H1 (cell line): ENCODE data around the gene COL16A1. TPM values are rescaled to one million over a fixed set of nuclear protein-coding genes. Genes with fewer than 3 reads are reported as not detected.

Experiments used
- CTCF ChIA-PET: fragments of 300-600 bp; sonication (Branson Sonifier 250); formaldehyde crosslinking; loops from one replicate; lab custom pipeline; 2021; ENCODE audit not compliant: partially characterized antibody; lab: Charles Lee
- POLR2A ChIA-PET: fragments of 300-600 bp; sonication (Branson Sonifier 250); formaldehyde crosslinking; loops from one replicate; lab custom pipeline; 2021; ENCODE audit warnings: inconsistent platforms; ENCODE audit not compliant: partially characterized antibody; lab: Charles Lee
- DNase-seq, 2 experiments: peaks; one replicate each; pipeline versions ENCODE4 v3.0.0 to v3.0.0-alpha.2; 2010 to 2022; ENCODE audit warnings: low spot score in 2 of 2, low read depth in 1 of 2, mixed read lengths in 1 of 2
- FAIRE-seq: peaks from 2 replicates; lab custom pipeline; 2011; peaks lifted over from hg19 to GRCh38; lab: Jason Lieb, UNC
- H2AFZ ChIP-seq: 2 replicates; pipeline ENCODE4 v1.8.1; 2012; ENCODE audit warnings: low read length, inconsistent platforms
- H2AK5ac ChIP-seq: 2 replicates; pipeline ENCODE4 v1.6.1; 2013; ENCODE audit warnings: low read depth, low read length
- H2BK120ac ChIP-seq: replicated peaks from 2 replicates; pipeline ENCODE3; 2013; ENCODE audit warnings: low read depth, low read length, inconsistent platforms
- H2BK12ac ChIP-seq: 2 replicates; pipeline ENCODE4 v1.6.1; 2013; ENCODE audit warnings: low read depth, low read length
- H2BK15ac ChIP-seq: 2 replicates; pipeline ENCODE4 v1.6.1; 2013; ENCODE audit warnings: low read length
- H2BK20ac ChIP-seq: 2 replicates; pipeline ENCODE4 v1.6.1; 2013; ENCODE audit warnings: low read length
- H2BK5ac ChIP-seq: 2 replicates; pipeline ENCODE4 v1.6.1; 2013; ENCODE audit warnings: low read depth, low read length
- H3K14ac ChIP-seq: 2 replicates; pipeline ENCODE4 v1.6.1; 2013; ENCODE audit warnings: inconsistent platforms; ENCODE audit not compliant: insufficient read length
- H3K18ac ChIP-seq: 2 replicates; pipeline ENCODE4 v1.6.1; 2013; ENCODE audit warnings: low read length; ENCODE audit errors: extremely low read depth
- H3K23ac ChIP-seq: 2 replicates; pipeline ENCODE4 v1.6.1; 2013; ENCODE audit warnings: inconsistent platforms; ENCODE audit not compliant: insufficient read length
- H3K23me2 ChIP-seq: 2 replicates; pipeline ENCODE4 v1.6.1; 2013; ENCODE audit warnings: low read depth, low read length
- H3K27ac ChIP-seq: 2 replicates; pipeline ENCODE4 v1.6.1; 2011; ENCODE audit warnings: low read depth, low read length, inconsistent platforms
- H3K27me3 ChIP-seq, 4 experiments: replicated peaks in 1 of 4; 1 replicate in 1 of 4; 2 replicates in 3 of 4; pipeline versions ENCODE4 v1.6.1 to v1.8.1; 2011 to 2013; ENCODE audit warnings: low read length in 3 of 4, mild to moderate bottlenecking in 3 of 4, inconsistent platforms in 2 of 4, mixed read lengths in 2 of 4, moderate library complexity in 1 of 4; ENCODE audit not compliant: control insufficient read depth in 3 of 4, insufficient read depth in 3 of 4; ENCODE audit errors: extremely low read depth in 1 of 4
- H3K36me3 ChIP-seq, 4 experiments: 2 replicates each; pipeline versions ENCODE4 v1.6.1 to v1.8.1; 2011 to 2013; ENCODE audit warnings: mild to moderate bottlenecking in 4 of 4, low read length in 3 of 4, moderate library complexity in 2 of 4, control low read depth in 1 of 4, inconsistent platforms in 1 of 4; ENCODE audit not compliant: insufficient read depth in 4 of 4, control insufficient read depth in 2 of 4
- H3K4ac ChIP-seq: replicated peaks from 2 replicates; pipeline ENCODE3; 2013; ENCODE audit warnings: low read length, low read depth, mixed read lengths, inconsistent platforms; ENCODE audit not compliant: insufficient read length
- H3K4me1 ChIP-seq, 4 experiments: replicated peaks in 1 of 4; 1 replicate in 1 of 4; 2 replicates in 3 of 4; pipeline versions ENCODE4 v1.6.1 to v1.8.1; 2011 to 2013; ENCODE audit warnings: low read length in 3 of 4, inconsistent platforms in 2 of 4, mixed read lengths in 1 of 4; ENCODE audit not compliant: insufficient read depth in 4 of 4, control insufficient read depth in 3 of 4
- H3K4me2 ChIP-seq, 2 experiments: 2 replicates each; pipeline versions ENCODE4 v1.6.1 to v1.8.1; 2011 to 2013; ENCODE audit warnings: low read depth in 2 of 2, low read length in 2 of 2, control low read depth in 1 of 2, inconsistent platforms in 1 of 2, mild to moderate bottlenecking in 1 of 2; ENCODE audit not compliant: insufficient read depth in 1 of 2
- H3K4me3 ChIP-seq, 4 experiments: fragments of 200-600, 300-600 bp in 1 of 4; sonication (generic), shearing (Covaris generic), sonication (Bioruptor Twin) in 1 of 4; 2 replicates each; pipeline versions ENCODE4 v1.5.1 to v1.8.1; 2011 to 2016; ENCODE audit warnings: low read length in 4 of 4, low read depth in 3 of 4, control low read depth in 2 of 4, inconsistent platforms in 2 of 4, mild to moderate bottlenecking in 2 of 4, mixed read lengths in 1 of 4, moderate library complexity in 1 of 4; ENCODE audit not compliant: insufficient read depth in 2 of 4; ENCODE audit errors: extremely low read depth in 1 of 4
- H3K56ac ChIP-seq: replicated peaks from 2 replicates; pipeline ENCODE3; 2013; ENCODE audit warnings: low read depth, mild to moderate bottlenecking, mixed read lengths, low read length, inconsistent platforms; ENCODE audit not compliant: insufficient read length
- H3K79me1 ChIP-seq: 2 replicates; pipeline ENCODE4 v1.6.1; 2013; ENCODE audit warnings: low read depth, low read length, control low read depth
- H3K79me2 ChIP-seq, 2 experiments: 2 replicates each; pipeline versions ENCODE4 v1.6.1 to v1.8.1; 2012 to 2013; ENCODE audit warnings: low read length in 2 of 2, mild to moderate bottlenecking in 2 of 2, inconsistent platforms in 1 of 2; ENCODE audit not compliant: insufficient read depth in 2 of 2, control insufficient read depth in 1 of 2
- H3K9ac ChIP-seq, 4 experiments: replicated peaks in 1 of 4; 1 replicate in 1 of 4; 2 replicates in 3 of 4; pipeline versions ENCODE4 v1.6.1 to v1.8.1; 2011 to 2013; ENCODE audit warnings: low read depth in 3 of 4, low read length in 3 of 4, control low read depth in 2 of 4, mild to moderate bottlenecking in 2 of 4, moderate library complexity in 2 of 4, inconsistent platforms in 1 of 4; ENCODE audit errors: extremely low read depth in 1 of 4
- H3K9me3 ChIP-seq, 2 experiments: 2 replicates each; pipeline versions ENCODE4 v1.6.1 to v1.8.1; 2012 to 2013; ENCODE audit warnings: mild to moderate bottlenecking in 2 of 2, moderate library complexity in 2 of 2, control low read depth in 1 of 2, inconsistent platforms in 1 of 2, low read depth in 1 of 2, low read length in 1 of 2, mixed read lengths in 1 of 2; ENCODE audit not compliant: insufficient read depth in 2 of 2
- H4K20me1 ChIP-seq, 2 experiments: replicated peaks in 1 of 2; 2 replicates each; pipeline versions ENCODE3 to v1.8.1; 2011 to 2013; ENCODE audit warnings: inconsistent platforms in 2 of 2, low read length in 2 of 2, mild to moderate bottlenecking in 1 of 2; ENCODE audit not compliant: insufficient read depth in 2 of 2, control insufficient read depth in 1 of 2
- H4K5ac ChIP-seq: 2 replicates; pipeline ENCODE4 v1.6.1; 2013; ENCODE audit warnings: low read length, low read depth, mixed read lengths, inconsistent platforms; ENCODE audit not compliant: insufficient read length
- H4K8ac ChIP-seq: 2 replicates; pipeline ENCODE4 v1.8.0; 2013; ENCODE audit warnings: mild to moderate bottlenecking, moderate library complexity, low read length, inconsistent platforms; ENCODE audit not compliant: insufficient read depth; ENCODE audit errors: extremely low read depth
- H4K91ac ChIP-seq: replicated peaks from 2 replicates; pipeline ENCODE3; 2013; ENCODE audit warnings: low read length, mixed read lengths, inconsistent platforms; ENCODE audit not compliant: insufficient read length
- BCL11A ChIP-seq, 2 experiments: IDR thresholded peaks; one replicate each; pipeline ENCODE4 v1.6.1; 2011; ENCODE audit warnings: low read depth in 2 of 2, low read length in 2 of 2, mild to moderate bottlenecking in 2 of 2
- BRCA1 ChIP-seq: IDR thresholded peaks from 2 replicates; pipeline ENCODE4 v1.6.1; 2012; ENCODE audit warnings: low read depth, low read length, improper control_type of control experiment
- CBX8 ChIP-seq: fragments of 300-800, 300-1000 bp; sonication (generic); IDR thresholded peaks from 2 replicates; pipeline ENCODE4 v1.7.1; 2016; ENCODE audit warnings: low read depth, low read length, borderline replicate concordance
- CHD1 ChIP-seq: IDR thresholded peaks from 2 replicates; pipeline ENCODE4 v1.6.1; 2012; ENCODE audit warnings: low read depth, low read length, improper control_type of control experiment
- EP300 ChIP-seq, 2 experiments: IDR thresholded peaks; 1 replicate in 1 of 2; 2 replicates in 1 of 2; pipeline ENCODE4 v1.6.1; 2011 to 2012; ENCODE audit warnings: low read depth in 2 of 2, low read length in 2 of 2, mild to moderate bottlenecking in 2 of 2, borderline replicate concordance in 1 of 2, inconsistent platforms in 1 of 2, moderate library complexity in 1 of 2
- GABPA ChIP-seq: IDR thresholded peaks from 2 replicates; pipeline ENCODE4 v1.6.1; 2011; ENCODE audit warnings: mild to moderate bottlenecking, low read length, moderate library complexity, borderline replicate concordance; ENCODE audit not compliant: insufficient read depth
- PHF8 ChIP-seq: fragments of 200-600 bp; sonication (generic); conservative IDR thresholded peaks from 2 replicates; pipeline ENCODE4 v1.7.1; 2012; ENCODE audit warnings: low read depth, mild to moderate bottlenecking, inconsistent platforms, low read length, moderate library complexity
- RXRA ChIP-seq: IDR thresholded peaks from 2 replicates; pipeline ENCODE4 v1.6.1; 2011; ENCODE audit warnings: low read depth, mild to moderate bottlenecking, low read length, moderate library complexity; ENCODE audit not compliant: insufficient read depth
- SAP30 ChIP-seq: fragments of 300-600 bp; sonication (generic); IDR thresholded peaks from 2 replicates; pipeline ENCODE4 v1.7.1; 2012; ENCODE audit warnings: low read length, moderate library complexity, mild to moderate bottlenecking, inconsistent platforms; ENCODE audit not compliant: insufficient read depth, insufficient replicate concordance
- SP2 ChIP-seq: IDR thresholded peaks from 2 replicates; pipeline ENCODE4 v1.6.1; 2012; ENCODE audit warnings: mild to moderate bottlenecking, low read length, inconsistent platforms
- TBP ChIP-seq: IDR thresholded peaks from 2 replicates; pipeline ENCODE4 v1.6.1; 2011; ENCODE audit warnings: low read depth, low read length, improper control_type of control experiment
- TCF12 ChIP-seq: IDR thresholded peaks from 2 replicates; pipeline ENCODE4 v1.6.1; 2011; ENCODE audit warnings: low read depth, mild to moderate bottlenecking, low read length
- YY1 ChIP-seq: IDR thresholded peaks from 2 replicates; pipeline ENCODE4 v1.6.1; 2011; ENCODE audit warnings: low read depth, mild to moderate bottlenecking, low read length
- WGBS, 2 experiments: shearing (Covaris generic) in 1 of 2; methylation state at CpG; one replicate each; pipeline versions ENCODE4 v1.1.6 to v1.1.7; 2013 to 2015; ENCODE audit warnings: low lambda C conversion rate in 2 of 2, mixed read lengths in 2 of 2, inconsistent platforms in 1 of 2, low coverage in 1 of 2, missing lambda C conversion rate in 1 of 2; ENCODE audit not compliant: insufficient replicate concordance in 2 of 2, insufficient coverage in 1 of 2, insufficient read length in 1 of 2; ENCODE audit errors: extremely low coverage in 1 of 2, missing lambda C conversion rate in 1 of 2; 5-methylcytosine and 5-hydroxymethylcytosine counted together
- polyA plus RNA-seq, 7 experiments: library from polyadenylated mRNA; depleted of rRNA in 3 of 7; stranded (reverse) in 5 of 7; unstranded in 2 of 7; fragments of >200 nt in 5 of 7; fragments of 200-250 nt in 2 of 7; gene quantifications; 1 replicate in 5 of 7; 2 replicates in 1 of 7; 4 replicates in 1 of 7; pipeline versions ENCODE4 v1.2.1 to v1.2.3, GENCODE V29; 2011 to 2013; ENCODE audit warnings: missing spikeins in 2 of 7, mixed read lengths in 2 of 7
- total RNA-seq: library from RNA; stranded (reverse); fragmentation: NEBNext Ultra II Directional; extraction: Animal tissue kit (Norgen Biotek cat#: 25700); gene quantifications from 2 replicates; pipeline ENCODE4 v1.2.1, GENCODE V29; 2021
- TF ChIP-seq, protein P1 (sequence below): IDR thresholded peaks from 2 replicates; pipeline ENCODE4 v1.6.1; 2012; ENCODE audit warnings: inconsistent platforms

The COL16A1 gene
- total and polyA plus RNA-seq, 2 of the 8 experiments (the other 6 are each of a cell fraction or from before 2014, with no cell fraction given) = 2.0 to 10.5 TPM

DNA sequence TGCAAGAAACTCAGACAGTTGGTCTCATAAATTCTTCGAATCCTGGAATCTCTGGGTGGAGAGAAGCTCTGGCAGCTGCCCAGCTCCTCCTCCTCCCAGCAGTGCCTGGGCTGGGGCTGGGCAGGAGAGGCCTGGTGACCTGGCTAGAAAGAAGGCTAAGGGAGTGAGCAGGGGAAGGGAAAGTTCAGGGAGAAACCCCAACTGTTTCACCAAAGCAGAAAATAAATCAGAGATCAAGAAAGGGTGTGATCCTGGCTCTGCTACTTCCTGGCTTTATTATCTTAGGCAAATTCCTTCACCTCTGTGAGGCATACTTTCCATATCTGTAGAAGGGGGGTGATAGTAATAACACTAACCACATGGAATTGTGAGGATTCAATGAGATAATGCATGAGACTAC, 8.8 kb upstream of the COL16A1 start:
- no peak overlapping the region for H2BK12ac ChIP-seq
- 20% methylated on average over 1 of the region's 1 CpG; no CpG with 5 or more reads in 1 of the 2 experiments for WGBS, 2 experiments
- no peak overlapping the region for H3K4me2 ChIP-seq
- no peak overlapping the region for H2BK5ac ChIP-seq
- no peaks in the 10 kb centered on the region for H3K79me2 ChIP-seq
- no peak overlapping the region for H2BK20ac ChIP-seq
- H3K27me3 ChIP-seq = no peaks in the 10 kb centered on the region; a peak in 1 of 7 replicates
- peaks cover 11% of the 10 kb centered on the region for H3K23me2 ChIP-seq
- H2AFZ ChIP-seq = peak overlapping the region; percentile 12; the same call in 1 of the 2 replicates
- no peak overlapping the region for H3K23ac ChIP-seq
- H3K4me1 ChIP-seq = peaks cover 0 to 5% (median 3%) of the 10 kb centered on the region in 4 experiments; a peak in 4 of 7 replicates
- no peak overlapping the region for H2BK120ac ChIP-seq
- H3K79me1 ChIP-seq = no peaks in the 10 kb centered on the region
- H3K9me3 ChIP-seq = no peaks in the 10 kb centered on the region
- H3K14ac ChIP-seq = no peak overlapping the region
- H3K36me3 ChIP-seq = no peaks in the 10 kb centered on the region
- DNase-seq = no peak
- H4K5ac ChIP-seq = no peak overlapping the region
- no peak overlapping the region for H3K4me3 ChIP-seq
- peak overlapping the region; percentile 8; the same call in 1 of the 2 replicates for H2BK15ac ChIP-seq
- H3K4ac ChIP-seq = no peak overlapping the region
- no peaks in the 10 kb centered on the region for H4K20me1 ChIP-seq
- no peak overlapping the region for H3K18ac ChIP-seq
- H4K8ac ChIP-seq = no peak overlapping the region
- H2AK5ac ChIP-seq = no peak overlapping the region
- H3K9ac ChIP-seq = no peak overlapping the region
- CTCF ChIA-PET = interaction anchor here (0.7 to 11.5 kb wide), 17 partner anchors 8 to 78 kb away, joined by 3 to 181 read pairs (median 6); partner anchors contain the start of genes ADGRB2 and COL16A1
- FAIRE-seq = no peak
- no peak overlapping the region for H3K56ac ChIP-seq
- H4K91ac ChIP-seq = no peak overlapping the region
- H3K27ac ChIP-seq = no peak overlapping the region
- POLR2A ChIA-PET = interaction anchor here (1.6 to 6.2 kb wide), 2 partner anchors 9 to 18 kb away, joined by 3 to 43 read pairs; partner anchors contain the start of gene COL16A1
- TF ChIP-seq SAP30 = no peak
- TF ChIP-seq EP300 (IDR thresholded peaks at IDR 0.05; ENCODE audit: borderline replicate concordance in 1 of 2, low read depth in 2 of 2, low read length in 2 of 2) = no peak
- TF ChIP-seq SP2 = no peak
- TF ChIP-seq, protein P1, sequence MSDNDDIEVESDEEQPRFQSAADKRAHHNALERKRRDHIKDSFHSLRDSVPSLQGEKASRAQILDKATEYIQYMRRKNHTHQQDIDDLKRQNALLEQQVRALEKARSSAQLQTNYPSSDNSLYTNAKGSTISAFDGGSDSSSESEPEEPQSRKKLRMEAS = no peak
- no peak for TF ChIP-seq TCF12
- TF ChIP-seq CBX8 = no peak
- TF ChIP-seq BCL11A (IDR thresholded peaks at IDR 0.05; ENCODE audit: low read depth in 2 of 2, low read length in 2 of 2) = no peak
- TF ChIP-seq TBP = no peak
- no peak for TF ChIP-seq GABPA
- no peak for TF ChIP-seq BRCA1
- TF ChIP-seq YY1 = no peak
- TF ChIP-seq PHF8 = no peak
- TF ChIP-seq CHD1 = no peak
- no peak for TF ChIP-seq RXRA
